SK-N-MC (cell line): Measurements from ENCODE around the gene AUTS2.

Experiments used
- EZH2 ChIP-seq: fragments of 200-600 bp; sonication (generic); IDR thresholded peaks from one replicate; pipeline ENCODE4 v1.6.1; 2017; ENCODE audit warnings: antibody characterized with exemption
- FOXP2 ChIP-seq: optimal IDR thresholded peaks from 2 replicates; pipeline ENCODE3; 2011; ENCODE audit warnings: mild to moderate bottlenecking, moderate library complexity; ENCODE audit not compliant: insufficient read depth; ENCODE audit errors: extremely low read length, control extremely low read depth

DNA sequence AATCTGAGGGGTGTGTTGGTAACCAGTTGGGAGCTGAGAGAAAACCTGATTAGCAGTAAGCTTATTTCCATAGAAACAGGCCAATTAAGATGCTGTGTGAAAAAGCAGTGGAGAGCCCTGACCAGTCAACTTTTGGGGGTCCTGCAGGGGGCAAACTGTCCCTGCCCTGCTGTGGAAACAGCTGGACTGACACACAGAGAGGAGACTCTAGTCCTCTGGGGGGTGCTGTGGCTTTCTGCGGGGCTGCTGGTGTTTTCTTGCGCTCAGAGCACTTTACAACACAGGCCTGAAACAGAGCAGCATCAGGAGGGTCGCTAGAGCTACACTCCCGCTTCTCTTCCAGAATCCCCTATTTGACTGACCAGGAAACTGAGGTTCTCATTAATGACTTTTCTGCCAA is 986.8 kb downstream of the AUTS2 start:
- no peak for TF ChIP-seq FOXP2
- no peak for TF ChIP-seq EZH2
